ENCODE measurements around the gene MAEA. TPM values are rescaled to one million over a fixed set of nuclear protein-coding genes. Genes with fewer than 3 reads are reported as not detected.

Gene MAEA
- total RNA-seq, 2 experiments from 2014 or later, result 38.9 to 40.4 TPM

DNA sequence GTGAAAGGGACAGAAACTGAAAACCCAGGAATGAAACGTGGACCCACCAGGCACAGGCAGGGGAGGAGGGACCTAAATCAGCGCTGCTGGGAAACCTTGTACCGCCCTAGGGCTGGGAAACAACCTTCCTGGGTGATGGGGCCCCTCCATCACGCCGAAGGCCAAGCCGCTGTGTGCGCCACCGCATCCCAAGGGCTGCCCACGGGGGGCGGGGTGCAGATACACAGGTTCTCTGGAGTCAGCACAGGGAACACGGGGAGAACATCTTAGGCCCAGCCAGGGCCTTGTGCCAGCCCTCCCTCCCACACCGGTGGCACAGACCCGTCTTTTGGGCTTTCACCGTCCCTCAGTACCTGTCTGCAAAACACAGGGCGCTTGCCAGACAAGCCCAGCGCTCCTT lies 70.3 kb downstream of the MAEA start:
- ChIA-PET POLR2A (no interaction called here), CTCF (no interaction called here)
- intact Hi-C loops (cut with DNase I, micrococcal nuclease), result loop anchor here in 1 of 2 experiments (5.0 kb wide), 1 partner anchor 267 kb away; no protein-coding TSS in a partner anchor
- H3K9me3 Mint-ChIP-seq (ENCODE audit: low read depth), result no peaks in the 10 kb centered on the region
- no peaks in the 10 kb centered on the region for H3K4me1 Mint-ChIP-seq
- ATAC-seq, result no peak
- H3K27me3 Mint-ChIP-seq, result no peaks in the 10 kb centered on the region
- no peaks in the 10 kb centered on the region for H3K36me3 Mint-ChIP-seq (ENCODE audit: low read depth)
- no peak overlapping the region for H3K27ac Mint-ChIP-seq
- H3K4me3 Mint-ChIP-seq, result no peak overlapping the region
- no peak for DNase-seq

GRCh38 chr4:1360423-1361283 lies 71.0 kb downstream of the MAEA start:
- Mint-ChIP-seq H3K4me3 (no peak overlapping the region), H3K9me3 (ENCODE audit: low read depth) (no peaks in the 10 kb centered on the region), H3K27ac (no peak overlapping the region), H3K36me3 (ENCODE audit: low read depth) (no peaks in the 10 kb centered on the region), H3K27me3 (no peaks in the 10 kb centered on the region), H3K4me1 (no peaks in the 10 kb centered on the region)
- POLR2A ChIA-PET, result no interaction called here
- CTCF ChIA-PET, result interaction anchor here (0.9 kb wide), 1 partner anchor 152 kb away, joined by 4 read pairs; no protein-coding TSS in a partner anchor
- intact Hi-C loops (cut with DNase I, micrococcal nuclease), result no loop called here
- ATAC-seq, result no peak
- no peak for DNase-seq

GRCh38 chr4:1361431-1361830 lies 71.7 kb downstream of the MAEA start:
- CTCF ChIA-PET, result interaction anchor here (0.7 to 0.9 kb wide), 2 partner anchors 151 to 168 kb away, joined by 3 to 4 read pairs; no protein-coding TSS in a partner anchor

GRCh38 chr4:1362046-1362445 lies 72.4 kb downstream of the MAEA start:
- H3K36me3 Mint-ChIP-seq (ENCODE audit: low read depth), result no peaks in the 10 kb centered on the region
- POLR2A ChIA-PET, result no interaction called here
- DNase-seq (no peak), ATAC-seq (no peak)
- H3K4me3 Mint-ChIP-seq, result no peak overlapping the region
- intact Hi-C loops (cut with DNase I, micrococcal nuclease), result no loop called here
- H3K4me1 Mint-ChIP-seq, result no peaks in the 10 kb centered on the region
- H3K27me3 Mint-ChIP-seq, result no peaks in the 10 kb centered on the region
- CTCF ChIA-PET, result interaction anchor here (0.7 kb wide), 1 partner anchor 169 kb away, joined by 3 read pairs; no protein-coding TSS in a partner anchor
- no peaks in the 10 kb centered on the region for H3K9me3 Mint-ChIP-seq (ENCODE audit: low read depth)
- no peak overlapping the region for H3K27ac Mint-ChIP-seq

More at GRCh38 chr4:1361431-1361830, 71.7 kb downstream of the MAEA start:
- DNase-seq (no peak), ATAC-seq (no peak)
- H3K4me3 Mint-ChIP-seq, result no peak overlapping the region
- H3K9me3 Mint-ChIP-seq (ENCODE audit: low read depth), result no peaks in the 10 kb centered on the region
- H3K4me1 Mint-ChIP-seq, result no peaks in the 10 kb centered on the region
- POLR2A ChIA-PET, result no interaction called here
- no peaks in the 10 kb centered on the region for H3K27me3 Mint-ChIP-seq
- intact Hi-C loops (cut with DNase I, micrococcal nuclease), result no loop called here
- H3K27ac Mint-ChIP-seq, result no peak overlapping the region
- no peaks in the 10 kb centered on the region for H3K36me3 Mint-ChIP-seq (ENCODE audit: low read depth)

DNA sequence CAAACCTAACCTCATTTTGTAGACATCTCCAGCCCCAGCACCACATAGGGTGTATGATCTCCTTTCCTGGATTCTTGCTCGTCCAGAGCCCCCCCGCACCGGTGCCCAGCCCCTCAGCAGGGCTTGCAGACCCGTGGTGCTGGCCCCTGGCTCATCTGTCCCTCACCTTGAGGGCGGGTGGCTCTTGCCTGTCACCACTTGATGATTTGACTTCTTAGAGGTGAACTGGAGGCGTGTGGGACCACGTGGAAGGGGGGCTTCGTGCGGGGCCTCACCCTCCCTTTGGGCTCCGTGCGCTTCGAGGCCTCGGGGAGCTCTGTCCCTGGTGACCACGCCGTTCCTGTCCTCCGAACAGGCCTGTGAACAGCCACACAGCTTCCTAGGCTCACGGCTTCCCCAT lies 72.8 kb downstream of the MAEA start:
- CTCF ChIA-PET, result no interaction called here

DNA sequence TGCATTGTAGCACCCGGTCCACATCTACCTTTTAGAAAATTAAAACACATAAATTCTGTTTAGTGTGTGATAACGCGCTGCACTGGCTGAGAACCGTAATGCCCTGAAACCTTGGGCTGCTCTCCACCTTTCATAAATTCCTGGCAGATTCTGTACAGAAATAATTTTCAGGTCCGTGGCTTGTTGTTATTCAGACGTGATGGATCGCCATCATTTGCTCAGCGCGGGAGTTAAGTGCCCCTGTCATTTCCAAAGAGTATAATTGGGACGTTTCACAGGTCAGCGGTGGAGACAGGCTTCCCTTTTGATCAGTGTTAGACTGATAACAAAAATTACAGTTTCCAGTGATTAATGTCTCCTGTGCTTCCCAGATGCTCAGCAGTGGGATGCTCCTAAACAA lies 73.8 kb downstream of the MAEA start:
- intact Hi-C loops (cut with DNase I, micrococcal nuclease), result no loop called here
- H3K9me3 Mint-ChIP-seq (ENCODE audit: low read depth), result no peaks in the 10 kb centered on the region
- H3K4me3 Mint-ChIP-seq, result no peak overlapping the region
- no peaks in the 10 kb centered on the region for H3K27me3 Mint-ChIP-seq
- ATAC-seq (no peak), DNase-seq (no peak)
- no peaks in the 10 kb centered on the region for H3K36me3 Mint-ChIP-seq (ENCODE audit: low read depth)
- POLR2A ChIA-PET, result no interaction called here
- H3K27ac Mint-ChIP-seq, result no peak overlapping the region
- H3K4me1 Mint-ChIP-seq, result no peaks in the 10 kb centered on the region
- CTCF ChIA-PET, result no interaction called here

More for the DNA sequence above, 72.8 kb downstream of the MAEA start:
- Mint-ChIP-seq H3K27ac (no peak overlapping the region), H3K4me3 (no peak overlapping the region), H3K4me1 (no peaks in the 10 kb centered on the region), H3K27me3 (no peaks in the 10 kb centered on the region), H3K36me3 (ENCODE audit: low read depth) (no peaks in the 10 kb centered on the region), H3K9me3 (ENCODE audit: low read depth) (no peaks in the 10 kb centered on the region)
- POLR2A ChIA-PET, result no interaction called here
- no peak for DNase-seq
- ATAC-seq, result no peak
- intact Hi-C loops (cut with DNase I, micrococcal nuclease), result no loop called here

DNA sequence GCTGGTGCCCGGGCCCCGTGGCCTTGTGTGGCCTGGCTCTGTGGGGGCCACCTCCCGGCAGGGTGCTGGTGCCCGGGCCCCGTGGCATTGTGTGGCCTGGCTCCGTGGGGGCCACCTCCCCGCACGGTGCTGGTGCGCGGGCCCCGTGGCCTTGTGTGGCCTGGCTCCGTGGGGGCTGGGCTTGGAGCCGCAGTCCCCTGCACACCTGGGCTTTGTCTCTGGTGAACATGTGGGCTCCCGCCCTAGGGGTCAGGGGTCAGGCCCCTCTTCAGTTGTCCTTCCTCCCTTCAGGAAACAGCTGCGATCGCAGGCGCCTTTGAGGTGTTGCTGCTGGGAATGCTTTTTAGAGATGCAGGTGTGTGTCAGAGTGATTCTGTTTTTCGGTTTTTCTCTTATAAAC lies 74.5 kb downstream of the MAEA start:
- ATAC-seq, result no peak

DNA sequence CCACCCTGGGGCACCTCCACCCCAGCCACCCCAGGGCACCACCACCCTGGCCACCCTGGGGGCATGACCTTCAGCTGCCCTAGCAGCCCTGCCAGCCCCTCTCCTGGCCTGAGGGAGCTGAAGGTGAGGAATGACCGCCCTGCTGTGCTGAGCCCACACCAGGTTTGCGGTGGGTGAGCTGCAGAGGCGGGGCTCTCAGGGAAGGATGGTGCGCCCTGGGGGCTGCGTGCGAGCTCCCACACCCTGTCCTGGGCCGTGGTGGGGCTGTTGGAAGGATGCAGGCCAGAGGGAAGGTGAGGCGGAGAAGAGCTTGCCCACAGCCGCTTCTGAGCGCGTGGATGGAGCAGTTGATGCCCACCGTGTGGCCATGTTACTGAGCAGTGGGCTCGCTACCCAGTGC lies 75.1 kb downstream of the MAEA start:
- Mint-ChIP-seq H3K27me3 (no peaks in the 10 kb centered on the region), H3K9me3 (ENCODE audit: low read depth) (no peaks in the 10 kb centered on the region), H3K36me3 (ENCODE audit: low read depth) (no peaks in the 10 kb centered on the region), H3K4me1 (no peaks in the 10 kb centered on the region), H3K27ac (no peak overlapping the region), H3K4me3 (no peak overlapping the region)
- DNase-seq (no peak), ATAC-seq (no peak)
- POLR2A ChIA-PET, result no interaction called here
- CTCF ChIA-PET, result interaction anchor here (0.9 kb wide), 1 partner anchor 9 kb away, joined by 3 read pairs; no protein-coding TSS in a partner anchor
- intact Hi-C loops (cut with DNase I, micrococcal nuclease), result no loop called here

More for the DNA sequence above, 74.5 kb downstream of the MAEA start:
- no peak overlapping the region for H3K4me3 Mint-ChIP-seq
- intact Hi-C loops (cut with DNase I, micrococcal nuclease), result no loop called here
- CTCF ChIA-PET, result interaction anchor here (0.9 kb wide), 1 partner anchor 8 kb away, joined by 3 read pairs; no protein-coding TSS in a partner anchor
- no peak for DNase-seq
- H3K36me3 Mint-ChIP-seq (ENCODE audit: low read depth), result no peaks in the 10 kb centered on the region
- POLR2A ChIA-PET, result no interaction called here
- no peaks in the 10 kb centered on the region for H3K27me3 Mint-ChIP-seq
- no peak overlapping the region for H3K27ac Mint-ChIP-seq
- no peaks in the 10 kb centered on the region for H3K4me1 Mint-ChIP-seq
- H3K9me3 Mint-ChIP-seq (ENCODE audit: low read depth), result no peaks in the 10 kb centered on the region

GRCh38 chr4:1365271-1366178 lies 75.8 kb downstream of the MAEA start:
- no peaks in the 10 kb centered on the region for H3K9me3 Mint-ChIP-seq (ENCODE audit: low read depth)
- H3K4me1 Mint-ChIP-seq, result no peaks in the 10 kb centered on the region
- no peaks in the 10 kb centered on the region for H3K27me3 Mint-ChIP-seq
- ChIA-PET POLR2A (no interaction called here), CTCF (interaction anchor here (0.9 to 1.4 kb wide), 2 partner anchors 10 kb away, joined by 3 to 5 read pairs; no protein-coding TSS in a partner anchor)
- DNase-seq (no peak), ATAC-seq (no peak)
- no peaks in the 10 kb centered on the region for H3K36me3 Mint-ChIP-seq (ENCODE audit: low read depth)
- intact Hi-C loops (cut with DNase I, micrococcal nuclease), result no loop called here
- H3K4me3 Mint-ChIP-seq, result no peak overlapping the region
- no peak overlapping the region for H3K27ac Mint-ChIP-seq

DNA sequence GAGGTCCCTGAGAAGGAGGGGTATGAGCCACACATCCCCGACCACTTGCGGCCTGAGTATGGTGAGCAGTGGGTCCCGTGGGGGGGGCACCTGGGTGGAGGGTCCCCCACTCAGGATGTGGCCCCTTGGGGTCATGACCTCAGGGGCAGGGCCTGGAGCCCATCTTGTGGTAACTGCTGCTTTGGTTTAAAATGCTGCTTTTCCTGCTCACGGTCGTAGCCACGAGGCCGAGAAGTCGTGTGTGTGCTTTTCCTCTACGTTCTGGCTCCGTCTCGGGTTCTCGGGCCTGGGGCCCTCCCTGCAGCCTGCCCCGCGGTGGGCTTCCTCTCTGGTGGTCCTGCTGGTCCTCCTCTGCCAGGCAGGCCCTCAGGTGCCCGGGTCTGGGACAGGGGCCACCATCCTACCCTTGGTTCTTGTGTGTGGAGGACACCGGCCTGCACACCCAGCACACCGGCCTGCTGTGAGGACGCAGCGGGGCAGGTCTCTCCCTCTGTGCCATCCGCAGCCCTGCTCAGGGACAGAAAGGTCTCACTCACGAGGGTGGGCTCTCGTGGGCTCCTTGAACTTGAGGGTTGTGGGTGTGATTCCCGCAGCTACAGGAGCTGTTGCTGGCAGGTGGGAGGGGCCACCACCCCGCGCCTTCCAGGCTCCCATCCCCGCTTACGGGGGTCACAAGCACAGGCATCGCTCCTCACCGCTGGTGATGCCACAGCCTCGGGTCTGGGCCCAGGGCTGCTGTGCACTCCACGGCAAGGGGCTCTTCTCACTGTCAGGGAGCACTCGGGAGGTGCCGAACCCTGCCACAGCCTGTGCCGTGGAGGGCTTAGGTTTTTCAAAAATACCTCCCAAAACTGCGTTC lies 76.9 kb downstream of the MAEA start:
- ATAC-seq (no peak), DNase-seq (peak; percentile 2)
- intact Hi-C loops (cut with DNase I, micrococcal nuclease), result no loop called here
- ChIA-PET POLR2A (no interaction called here), CTCF (interaction anchor here (1.4 kb wide), 1 partner anchor 11 kb away, joined by 5 read pairs; no protein-coding TSS in a partner anchor)
- Mint-ChIP-seq H3K4me3 (no peak overlapping the region), H3K9me3 (ENCODE audit: low read depth) (no peaks in the 10 kb centered on the region), H3K27me3 (no peaks in the 10 kb centered on the region), H3K27ac (no peak overlapping the region), H3K36me3 (ENCODE audit: low read depth) (peaks cover 4% of the 10 kb centered on the region), H3K4me1 (no peaks in the 10 kb centered on the region)

Measured in activated CD4-positive, alpha-beta T cell treated with anti-CD3 and anti-CD28 coated beads for 36 hours (primary cell).